ENCODE results near the gene WNT3.

DNA sequence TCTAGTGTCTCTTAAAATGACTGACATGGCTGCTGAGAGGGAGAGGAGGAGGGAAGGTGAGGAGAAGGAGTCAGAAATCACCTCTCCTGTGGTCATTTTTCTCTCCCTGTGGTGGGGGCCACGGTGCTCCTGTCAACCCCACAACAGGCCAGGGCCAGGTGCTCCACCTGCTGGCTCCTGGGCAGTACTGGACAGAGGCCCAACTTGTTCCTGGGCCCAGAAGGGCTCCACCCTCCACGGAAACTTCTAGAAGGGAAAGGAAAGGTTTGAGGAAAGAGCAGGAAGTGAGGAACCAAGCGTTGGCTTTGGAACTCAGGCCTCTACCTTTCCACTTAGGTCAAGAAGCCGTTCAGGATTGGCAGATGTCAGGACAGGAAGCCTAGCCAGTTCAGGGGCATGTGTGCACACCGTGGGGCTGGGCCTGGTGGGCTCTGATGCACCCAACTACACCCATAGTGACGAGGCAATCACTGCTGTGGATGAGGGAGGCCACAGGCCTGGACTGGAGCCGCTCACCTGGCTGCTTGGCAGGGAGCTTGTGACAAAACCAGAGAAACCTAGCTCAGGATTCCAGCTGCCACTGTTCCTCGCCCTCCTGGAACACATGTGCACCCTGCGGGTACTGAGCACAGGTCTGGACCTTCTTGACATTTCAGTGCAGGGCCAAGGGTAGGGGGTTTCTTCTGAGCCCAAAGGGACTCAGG lies 36.1 kb downstream of the WNT3 start:
- TF ChIP-seq, protein P1, sequence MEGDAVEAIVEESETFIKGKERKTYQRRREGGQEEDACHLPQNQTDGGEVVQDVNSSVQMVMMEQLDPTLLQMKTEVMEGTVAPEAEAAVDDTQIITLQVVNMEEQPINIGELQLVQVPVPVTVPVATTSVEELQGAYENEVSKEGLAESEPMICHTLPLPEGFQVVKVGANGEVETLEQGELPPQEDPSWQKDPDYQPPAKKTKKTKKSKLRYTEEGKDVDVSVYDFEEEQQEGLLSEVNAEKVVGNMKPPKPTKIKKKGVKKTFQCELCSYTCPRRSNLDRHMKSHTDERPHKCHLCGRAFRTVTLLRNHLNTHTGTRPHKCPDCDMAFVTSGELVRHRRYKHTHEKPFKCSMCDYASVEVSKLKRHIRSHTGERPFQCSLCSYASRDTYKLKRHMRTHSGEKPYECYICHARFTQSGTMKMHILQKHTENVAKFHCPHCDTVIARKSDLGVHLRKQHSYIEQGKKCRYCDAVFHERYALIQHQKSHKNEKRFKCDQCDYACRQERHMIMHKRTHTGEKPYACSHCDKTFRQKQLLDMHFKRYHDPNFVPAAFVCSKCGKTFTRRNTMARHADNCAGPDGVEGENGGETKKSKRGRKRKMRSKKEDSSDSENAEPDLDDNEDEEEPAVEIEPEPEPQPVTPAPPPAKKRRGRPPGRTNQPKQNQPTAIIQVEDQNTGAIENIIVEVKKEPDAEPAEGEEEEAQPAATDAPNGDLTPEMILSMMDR (conservative IDR thresholded peaks at IDR 0.05; ENCODE audit: low read length), result peak; percentile 80
- no peak for TF ChIP-seq EZH2phosphoT487 (IDR thresholded peaks at IDR 0.05; ENCODE audit: borderline replicate concordance, low read depth, low read length)
